Left ventricle myocardium inferior (tissue), 1 donor: Measurements from ENCODE around the gene NHS. TPM values are rescaled to one million over a fixed set of nuclear protein-coding genes. Genes with fewer than 3 reads are reported as not detected.

Source experiments
- DNase-seq: peaks from one replicate; pipeline ENCODE4 v3.0.0-alpha.2; 2020
- H3K27ac ChIP-seq: fragments of 200-600 bp; replicated peaks from 2 replicates; pipeline ENCODE4 v1.8.0; 2021
- H3K27me3 ChIP-seq: fragments of 200-600 bp; 2 replicates; pipeline ENCODE4 v1.8.0; 2021; ENCODE audit warnings: low read depth
- H3K36me3 ChIP-seq: fragments of 200-600 bp; 2 replicates; pipeline ENCODE4 v1.8.0; 2021
- H3K4me1 ChIP-seq: fragments of 200-600 bp; 2 replicates; pipeline ENCODE4 v1.8.0; 2021
- H3K4me3 ChIP-seq: fragments of 200-600 bp; 2 replicates; pipeline ENCODE4 v1.8.0; 2021; ENCODE audit warnings: mild to moderate bottlenecking, moderate library complexity
- H3K9me3 ChIP-seq: fragments of 200-600 bp; replicated peaks from 2 replicates; pipeline ENCODE4 v1.8.0; 2021
- intact Hi-C: fragments of 100-400 bp; cut with micrococcal nuclease; formaldehyde crosslinking; loops from one replicate; pipeline ENCODE4 v1.11.0; 2022
- total RNA-seq: library from RNA; stranded (reverse); fragmentation: NEBNext Ultra II Directional; extraction: Animal tissue kit (Norgen Biotek cat#: 25700); gene quantifications from one replicate; pipeline ENCODE4 v1.2.1, GENCODE V29; 2021
- TF ChIP-seq, protein P1 (sequence below): fragments of 200-600 bp; IDR thresholded peaks from 2 replicates; pipeline ENCODE4 v1.8.0; 2021; ENCODE audit warnings: antibody characterized with exemption, mild to moderate bottlenecking, borderline replicate concordance
- donor health status: DM: no; HTN: yes; CAD: no; lungs with severe emphysema.

The NHS gene
- total RNA-seq, 1 donor from 2014 or later = 1.0 TPM

DNA sequence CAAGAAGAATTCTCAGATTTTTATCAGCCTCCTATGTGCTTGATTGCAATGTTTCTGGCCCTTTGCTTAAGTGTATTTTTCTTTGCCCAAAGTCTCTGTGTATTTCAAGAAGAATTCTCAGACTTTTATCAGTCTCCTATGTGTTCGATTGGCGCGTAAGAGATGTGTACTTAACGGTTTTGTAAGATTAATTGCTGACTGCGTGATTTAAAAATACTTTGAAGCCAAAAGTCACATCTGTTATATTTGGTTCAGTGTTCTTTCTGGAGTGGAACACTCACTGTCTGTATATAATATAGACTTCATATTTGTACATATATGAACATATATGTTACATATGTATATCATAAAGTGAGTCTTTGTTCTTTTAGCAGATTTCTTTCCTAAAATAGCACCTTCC lies 373.7 kb downstream of the NHS start:
- Histone ChIP-seq H3K27ac (no peak overlapping the region), H3K36me3 (peaks cover 18% of the 10 kb centered on the region), H3K4me1 (peaks cover 17% of the 10 kb centered on the region), H3K9me3 (no peaks in the 10 kb centered on the region), H3K27me3 (no peaks in the 10 kb centered on the region), H3K4me3 (no peak overlapping the region)
- no peak for DNase-seq
- intact Hi-C loops = no loop called here
- TF ChIP-seq, protein P1, sequence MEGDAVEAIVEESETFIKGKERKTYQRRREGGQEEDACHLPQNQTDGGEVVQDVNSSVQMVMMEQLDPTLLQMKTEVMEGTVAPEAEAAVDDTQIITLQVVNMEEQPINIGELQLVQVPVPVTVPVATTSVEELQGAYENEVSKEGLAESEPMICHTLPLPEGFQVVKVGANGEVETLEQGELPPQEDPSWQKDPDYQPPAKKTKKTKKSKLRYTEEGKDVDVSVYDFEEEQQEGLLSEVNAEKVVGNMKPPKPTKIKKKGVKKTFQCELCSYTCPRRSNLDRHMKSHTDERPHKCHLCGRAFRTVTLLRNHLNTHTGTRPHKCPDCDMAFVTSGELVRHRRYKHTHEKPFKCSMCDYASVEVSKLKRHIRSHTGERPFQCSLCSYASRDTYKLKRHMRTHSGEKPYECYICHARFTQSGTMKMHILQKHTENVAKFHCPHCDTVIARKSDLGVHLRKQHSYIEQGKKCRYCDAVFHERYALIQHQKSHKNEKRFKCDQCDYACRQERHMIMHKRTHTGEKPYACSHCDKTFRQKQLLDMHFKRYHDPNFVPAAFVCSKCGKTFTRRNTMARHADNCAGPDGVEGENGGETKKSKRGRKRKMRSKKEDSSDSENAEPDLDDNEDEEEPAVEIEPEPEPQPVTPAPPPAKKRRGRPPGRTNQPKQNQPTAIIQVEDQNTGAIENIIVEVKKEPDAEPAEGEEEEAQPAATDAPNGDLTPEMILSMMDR = no peak

DNA sequence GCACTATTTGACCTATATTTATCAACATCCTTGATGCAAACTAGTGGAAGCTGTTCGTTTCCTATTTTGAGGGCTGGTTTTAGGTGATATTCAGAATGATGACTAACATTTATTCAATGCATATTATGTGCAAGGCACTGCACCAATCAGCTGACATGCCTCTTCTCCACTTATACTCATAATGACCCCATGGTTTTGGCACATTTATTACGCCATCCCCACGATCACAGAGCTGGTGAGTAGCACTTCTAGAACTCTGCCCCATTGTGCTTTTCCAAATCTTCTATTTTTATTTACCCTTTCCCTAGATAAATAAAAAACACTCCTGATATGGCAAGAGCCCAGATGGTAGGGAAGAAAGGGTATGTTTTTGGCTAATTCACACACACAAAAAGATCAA lies 375.4 kb downstream of the NHS start:
- H3K27ac ChIP-seq = no peak overlapping the region
- no peaks in the 10 kb centered on the region for H3K9me3 ChIP-seq
- TF ChIP-seq, protein P1 = no peak
- H3K4me3 ChIP-seq = no peak overlapping the region
- intact Hi-C loops = no loop called here
- DNase-seq = no peak
- peaks cover 18% of the 10 kb centered on the region for H3K36me3 ChIP-seq
- peaks cover 8% of the 10 kb centered on the region for H3K4me1 ChIP-seq
- no peaks in the 10 kb centered on the region for H3K27me3 ChIP-seq

DNA sequence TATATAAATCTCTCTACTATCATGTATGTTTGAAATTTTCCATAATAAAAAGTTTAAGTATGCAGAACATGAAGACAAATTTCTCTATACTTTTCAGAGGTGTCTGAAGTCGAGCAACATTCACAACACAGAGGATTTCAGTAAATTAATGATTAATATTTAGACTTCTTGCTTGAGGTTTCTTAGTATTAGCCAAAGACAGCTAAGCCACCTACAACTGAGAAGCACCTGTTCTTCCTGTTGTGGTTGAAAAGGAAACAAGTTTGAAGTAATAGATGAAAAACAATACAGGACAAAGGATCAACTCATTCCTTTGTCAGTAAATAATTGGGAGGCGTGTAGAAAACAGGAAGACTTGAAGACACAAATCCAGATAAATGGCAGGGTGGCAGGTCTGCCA lies 383.4 kb downstream of the NHS start:
- Histone ChIP-seq H3K9me3 (no peaks in the 10 kb centered on the region), H3K36me3 (peaks cover under 1% of the 10 kb centered on the region), H3K4me3 (no peak overlapping the region), H3K27ac (no peak overlapping the region), H3K27me3 (no peaks in the 10 kb centered on the region), H3K4me1 (no peaks in the 10 kb centered on the region)
- TF ChIP-seq, protein P1 = no peak
- intact Hi-C loops = no loop called here
- DNase-seq = no peak

DNA sequence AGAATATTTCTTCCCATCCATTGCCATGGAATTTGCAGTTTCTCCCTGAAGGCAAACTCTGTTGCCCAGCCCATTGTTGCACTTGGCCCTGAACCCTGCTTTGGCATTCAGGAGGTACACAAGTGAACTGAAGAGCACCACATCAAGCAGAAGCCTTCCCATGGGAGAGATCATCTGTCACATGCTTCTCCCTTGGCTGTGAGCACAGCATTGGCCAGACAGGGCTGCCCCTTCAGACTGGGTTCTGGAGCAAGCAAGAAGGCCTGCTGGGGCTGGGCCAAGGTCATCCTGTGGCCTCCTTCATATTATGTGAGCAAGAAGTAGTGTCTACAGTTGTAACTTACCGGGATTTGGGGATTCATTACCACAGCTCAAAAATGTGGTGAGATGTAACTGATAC lies 385.0 kb downstream of the NHS start:
- H3K4me1 ChIP-seq = no peaks in the 10 kb centered on the region
- no peaks in the 10 kb centered on the region for H3K9me3 ChIP-seq
- H3K27ac ChIP-seq = no peak overlapping the region
- H3K36me3 ChIP-seq = no peaks in the 10 kb centered on the region
- intact Hi-C loops = no loop called here
- no peaks in the 10 kb centered on the region for H3K27me3 ChIP-seq
- TF ChIP-seq, protein P1 = no peak
- H3K4me3 ChIP-seq = no peak overlapping the region
- no peak for DNase-seq

DNA sequence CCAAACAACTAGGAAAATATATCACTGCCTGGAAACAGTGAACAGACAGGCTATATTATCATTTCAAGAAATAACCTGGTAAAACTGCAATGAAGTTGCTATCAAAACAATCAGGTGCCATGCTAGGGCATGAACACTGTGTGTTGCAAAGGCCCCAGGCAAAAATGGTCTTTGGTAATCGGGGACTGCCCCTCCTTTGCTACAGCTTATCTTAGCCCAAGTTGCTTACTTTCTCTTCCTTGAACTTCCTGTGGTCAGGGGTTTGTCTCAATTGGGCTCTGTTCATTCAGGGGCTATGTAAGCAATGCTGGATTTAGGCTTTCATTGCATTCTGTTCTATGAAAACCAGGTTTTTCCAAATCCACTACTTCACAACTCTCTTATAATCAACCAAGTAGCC lies 392.7 kb downstream of the NHS start:
- intact Hi-C loops = no loop called here
- Histone ChIP-seq H3K4me3 (no peak overlapping the region), H3K9me3 (no peaks in the 10 kb centered on the region), H3K27ac (no peak overlapping the region), H3K36me3 (no peaks in the 10 kb centered on the region), H3K4me1 (no peaks in the 10 kb centered on the region), H3K27me3 (no peaks in the 10 kb centered on the region)
- TF ChIP-seq, protein P1 = no peak
- no peak for DNase-seq

DNA sequence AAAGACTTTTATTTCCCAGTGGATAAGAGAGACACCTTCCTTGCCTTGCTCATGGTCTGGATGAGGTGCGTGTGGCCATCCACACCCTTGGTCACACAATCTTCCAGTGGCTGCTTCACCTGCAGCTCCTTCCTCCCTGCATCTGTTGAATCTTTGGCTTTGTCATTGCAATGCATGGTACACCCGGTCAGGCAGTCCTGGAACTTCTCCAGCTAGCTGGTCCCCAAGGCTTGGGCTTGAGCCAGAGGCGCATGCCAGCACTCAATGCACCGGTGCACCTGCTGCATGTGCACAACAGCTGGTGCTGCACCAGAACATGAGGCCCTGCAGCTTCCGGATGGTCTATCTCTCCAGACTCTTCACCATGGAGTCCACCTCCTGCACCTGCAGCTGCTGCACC lies 394.0 kb downstream of the NHS start:
- intact Hi-C loops = no loop called here
- no peaks in the 10 kb centered on the region for H3K27me3 ChIP-seq
- TF ChIP-seq, protein P1 = no peak
- H3K27ac ChIP-seq = no peak overlapping the region
- no peaks in the 10 kb centered on the region for H3K4me1 ChIP-seq
- no peaks in the 10 kb centered on the region for H3K36me3 ChIP-seq
- no peak for DNase-seq
- no peaks in the 10 kb centered on the region for H3K9me3 ChIP-seq
- no peak overlapping the region for H3K4me3 ChIP-seq
